SK-N-MC (cell line): ENCODE measurements around the gene PAPOLA.

Source experiments
- EZH2 ChIP-seq: fragments of 200-600 bp; sonication (generic); IDR thresholded peaks from one replicate; pipeline ENCODE4 v1.6.1; 2017; ENCODE audit warnings: antibody characterized with exemption
- FOXP2 ChIP-seq: optimal IDR thresholded peaks from 2 replicates; pipeline ENCODE3; 2011; ENCODE audit warnings: mild to moderate bottlenecking, moderate library complexity; ENCODE audit not compliant: insufficient read depth; ENCODE audit errors: extremely low read length, control extremely low read depth
- POLR2AphosphoS5 ChIP-seq: IDR thresholded peaks from 2 replicates; pipeline ENCODE4 v1.6.1; 2012; ENCODE audit warnings: mild to moderate bottlenecking, low read depth, low read length, borderline replicate concordance

DNA sequence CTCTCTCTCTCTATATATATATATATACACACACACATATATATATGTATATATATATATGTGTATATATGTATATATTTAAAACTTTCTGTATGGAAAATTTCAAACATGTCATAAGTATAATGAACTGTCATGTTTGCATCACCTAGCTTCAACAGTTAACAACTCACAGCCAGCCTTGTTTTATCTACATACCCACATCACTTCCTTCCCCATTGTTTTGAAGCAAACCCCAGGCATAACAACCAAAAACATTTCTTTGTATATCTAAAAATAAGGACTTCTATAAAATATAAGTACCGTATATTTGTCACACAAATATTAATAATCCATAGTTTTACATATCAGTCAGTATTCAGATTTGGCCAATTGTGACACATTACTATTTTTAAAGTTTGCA lies 57.4 kb downstream of the PAPOLA start:
- no peak for TF ChIP-seq POLR2AphosphoS5
- TF ChIP-seq EZH2: no peak
- no peak for TF ChIP-seq FOXP2
